NCI-H187 treated with DMSO at 0.1 percent for 48 hours (cell line): ENCODE data around the gene TSHZ2.

ENCODE experiments used
- DNase-seq: peaks from one replicate; lab custom pipeline; 2025; lab: John Stamatoyannopoulos, UW

Gene TSHZ2

DNA sequence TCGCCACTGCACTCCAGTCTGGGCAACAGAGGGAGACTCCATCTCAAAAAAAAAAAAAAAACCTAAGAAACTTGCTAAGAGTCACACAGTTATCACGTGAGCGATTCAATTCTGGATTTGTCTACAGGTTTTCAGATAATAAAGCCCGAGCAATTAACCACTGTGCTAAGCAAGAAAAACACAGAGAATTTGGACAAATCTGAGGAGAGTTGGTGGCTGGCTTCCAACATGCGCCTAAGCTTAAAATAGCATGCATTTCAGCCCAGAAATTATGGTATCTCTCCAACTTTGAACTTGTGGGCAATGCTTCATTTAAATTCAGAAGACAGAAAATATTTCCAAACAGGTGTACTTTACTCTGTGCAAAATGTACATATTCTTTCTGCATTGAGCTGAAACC, 232.9 kb downstream of the TSHZ2 start:
- DNase-seq: no peak

- no peak for DNase-seq
Measured at GRCh38 chr20:53208110-53208832, 236.1 kb downstream of the TSHZ2 start.

- no peak for DNase-seq
Measured at GRCh38 chr20:53210041-53210440, 237.9 kb downstream of the TSHZ2 start.

- DNase-seq: no peak
Measured at GRCh38 chr20:53210931-53211330, 238.8 kb downstream of the TSHZ2 start.

- DNase-seq: no peak
Measured at GRCh38 chr20:53212018-53212417, 239.9 kb downstream of the TSHZ2 start.

- no peak for DNase-seq
Measured at GRCh38 chr20:53214392-53214791, 242.2 kb downstream of the TSHZ2 start.

GRCh38 chr20:53215166-53215565, 243.0 kb downstream of the TSHZ2 start:
- DNase-seq: no peak

GRCh38 chr20:53216478-53216855, 244.3 kb downstream of the TSHZ2 start:
- no peak for DNase-seq

GRCh38 chr20:53216856-53217576, 244.9 kb downstream of the TSHZ2 start:
- no peak for DNase-seq

GRCh38 chr20:53220482-53221307, 248.5 kb downstream of the TSHZ2 start:
- DNase-seq: no peak

DNA sequence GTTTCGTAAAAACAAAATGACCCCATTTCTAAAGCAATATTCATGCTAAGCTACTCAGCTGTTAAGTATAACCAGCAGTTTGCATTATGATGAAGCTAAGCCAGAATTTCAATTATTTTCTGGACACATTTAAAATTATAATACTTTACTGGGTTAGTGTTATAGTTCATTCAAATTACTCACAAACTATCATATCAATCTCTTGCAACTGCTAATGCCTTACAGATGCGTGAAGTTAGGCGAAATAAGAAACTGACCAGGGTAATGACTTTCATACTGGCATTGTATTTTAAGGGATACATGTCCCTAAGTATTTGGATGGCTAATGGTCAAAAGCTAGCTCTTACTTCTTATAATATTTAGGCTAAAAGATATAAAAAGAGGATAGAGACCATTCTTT, 249.6 kb downstream of the TSHZ2 start:
- no peak for DNase-seq

- no peak for DNase-seq
Measured at GRCh38 chr20:53222416-53222815, 250.3 kb downstream of the TSHZ2 start.

DNA sequence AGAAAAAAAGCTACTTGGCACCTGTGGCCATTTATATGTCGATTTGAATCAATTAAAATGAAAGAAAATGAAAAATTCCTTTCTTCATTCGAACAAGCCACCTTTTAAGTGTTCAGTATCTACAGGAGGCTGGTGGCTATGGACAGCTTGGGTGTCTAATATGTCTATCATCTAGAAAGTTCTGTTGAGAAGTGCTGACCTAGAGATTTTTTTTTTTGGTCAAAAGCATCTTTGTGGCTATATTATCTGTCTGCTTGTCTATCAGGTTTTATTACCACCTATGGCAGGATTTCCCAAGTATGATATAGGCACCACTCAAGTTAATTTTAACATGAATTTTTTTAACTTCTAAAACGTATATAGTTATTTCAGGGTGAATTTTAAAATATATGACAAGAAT, 250.8 kb downstream of the TSHZ2 start:
- DNase-seq: no peak

DNA sequence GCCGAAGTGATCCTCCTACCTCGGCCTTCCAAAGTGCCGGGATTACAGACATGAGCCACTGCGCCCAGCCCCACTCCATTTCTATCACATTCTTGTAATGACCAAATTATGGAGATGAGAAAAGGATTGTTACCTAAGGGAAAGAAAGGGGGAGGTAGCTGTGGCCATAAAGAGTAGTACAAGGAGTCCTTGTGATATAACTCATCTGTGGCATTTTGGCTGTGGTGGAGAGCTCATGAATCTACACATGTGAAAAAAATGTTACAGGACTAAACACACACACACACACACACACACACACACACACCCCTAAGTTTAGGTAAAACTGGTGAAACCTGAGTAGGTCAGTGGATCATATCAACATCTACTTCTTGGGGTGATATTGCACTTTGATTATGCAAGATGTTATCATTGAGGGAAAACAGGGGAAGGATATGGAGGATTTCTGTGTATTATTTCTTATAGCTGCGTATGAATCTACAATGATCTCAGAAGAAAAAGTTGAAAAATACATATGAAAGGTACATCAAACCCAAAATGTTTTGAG, 251.5 kb downstream of the TSHZ2 start:
- no peak for DNase-seq

- DNase-seq: no peak
Measured at GRCh38 chr20:53224851-53225250, 252.7 kb downstream of the TSHZ2 start.

DNA sequence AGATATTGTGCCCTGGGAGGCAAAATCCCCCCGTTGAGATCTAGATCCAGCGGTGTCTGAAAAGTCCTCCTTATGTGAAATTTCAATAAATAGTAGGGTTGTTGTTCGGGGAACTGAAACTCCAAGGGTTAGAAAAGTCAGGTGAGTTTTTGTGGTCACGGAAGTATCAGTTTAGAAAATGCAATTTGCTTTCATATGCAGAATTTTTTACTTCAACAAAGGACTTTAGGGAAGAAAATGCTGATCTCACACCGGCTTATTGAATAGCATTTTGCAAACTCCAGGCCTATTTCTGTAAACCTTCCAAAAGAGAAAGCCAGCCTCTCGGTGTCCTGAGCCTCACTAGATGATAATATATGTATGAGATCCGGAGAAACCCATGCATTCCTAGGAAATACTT, 254.7 kb downstream of the TSHZ2 start:
- no peak for DNase-seq

GRCh38 chr20:53227523-53227922, 255.4 kb downstream of the TSHZ2 start:
- DNase-seq: no peak

- no peak for DNase-seq
Measured at GRCh38 chr20:53231061-53231460, 258.9 kb downstream of the TSHZ2 start.

DNA sequence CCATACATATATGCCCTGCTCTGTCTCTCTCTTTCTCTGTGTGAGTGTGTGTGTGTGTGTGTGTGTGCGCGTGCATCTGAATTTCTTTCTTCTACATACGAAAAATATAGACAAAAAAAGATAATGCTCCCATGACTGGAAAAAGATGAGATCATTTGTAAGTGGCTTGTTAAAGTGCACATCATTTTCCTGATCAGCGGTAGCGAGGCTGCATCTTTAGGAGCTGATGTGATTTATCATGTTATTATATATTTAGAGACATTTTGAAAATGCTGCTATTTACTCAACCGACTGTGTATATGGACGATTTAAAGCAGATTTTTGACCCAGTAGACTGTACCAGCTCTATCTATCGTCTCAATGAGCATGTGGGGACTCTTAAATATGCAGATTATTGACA, 265.3 kb downstream of the TSHZ2 start:
- no peak for DNase-seq

DNA sequence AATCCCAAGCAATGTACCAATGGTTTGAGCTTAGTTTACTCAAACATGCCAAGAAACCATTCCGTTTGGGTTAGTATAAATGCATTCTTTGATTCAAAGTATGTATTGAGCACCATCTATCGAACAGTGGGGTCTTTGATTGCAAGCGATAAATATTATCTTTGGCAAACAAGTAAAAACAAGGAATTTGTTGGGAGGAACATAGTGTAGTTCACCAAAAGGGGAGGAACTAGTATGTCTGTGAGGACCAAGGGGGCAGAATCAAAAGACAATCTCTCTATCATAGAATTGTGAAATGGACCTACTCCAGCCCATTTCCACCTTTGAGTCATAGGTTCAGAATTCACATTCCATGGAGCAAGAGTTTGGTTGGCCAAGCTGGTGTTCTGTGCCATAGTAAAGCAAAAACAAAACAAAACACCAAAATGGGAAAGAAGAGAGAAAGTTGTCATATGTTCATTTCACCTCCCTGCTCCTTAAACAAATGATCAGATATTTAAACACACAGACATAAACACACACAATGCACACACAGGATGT, 266.0 kb downstream of the TSHZ2 start:
- DNase-seq: no peak

DNA sequence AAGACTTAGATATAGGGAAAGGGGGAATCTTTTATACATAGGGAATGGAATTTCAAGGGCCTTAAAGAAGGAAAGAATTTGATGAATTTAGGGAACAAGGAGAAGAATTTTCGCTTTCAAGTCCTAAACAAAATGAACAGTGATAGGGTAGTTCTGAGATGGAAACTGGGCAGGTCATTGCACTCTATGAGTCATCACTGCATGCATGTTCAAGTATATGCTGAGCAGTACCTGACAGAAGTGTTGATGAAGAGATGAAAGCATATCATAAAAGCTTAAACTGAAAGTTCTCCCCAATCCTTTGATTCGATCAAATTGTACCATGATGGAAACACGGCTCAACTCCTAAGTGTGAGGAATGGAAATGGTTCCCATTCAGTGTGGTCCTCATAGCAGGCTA, 271.0 kb downstream of the TSHZ2 start:
- DNase-seq: no peak

- no peak for DNase-seq
Measured at GRCh38 chr20:53244711-53245110, 272.6 kb downstream of the TSHZ2 start.
